GM19463 (cell line): Measurements from ENCODE around the gene SMC1B.

Source experiments
- ATAC-seq: cut with Tn5 transposase; IDR thresholded peaks from one replicate; pipeline ENCODE4 v1.9.1; 2021; ENCODE audit warnings: mild to moderate bottlenecking, moderate library complexity; ENCODE audit not compliant: unreplicated experiment

SMC1B gene

DNA sequence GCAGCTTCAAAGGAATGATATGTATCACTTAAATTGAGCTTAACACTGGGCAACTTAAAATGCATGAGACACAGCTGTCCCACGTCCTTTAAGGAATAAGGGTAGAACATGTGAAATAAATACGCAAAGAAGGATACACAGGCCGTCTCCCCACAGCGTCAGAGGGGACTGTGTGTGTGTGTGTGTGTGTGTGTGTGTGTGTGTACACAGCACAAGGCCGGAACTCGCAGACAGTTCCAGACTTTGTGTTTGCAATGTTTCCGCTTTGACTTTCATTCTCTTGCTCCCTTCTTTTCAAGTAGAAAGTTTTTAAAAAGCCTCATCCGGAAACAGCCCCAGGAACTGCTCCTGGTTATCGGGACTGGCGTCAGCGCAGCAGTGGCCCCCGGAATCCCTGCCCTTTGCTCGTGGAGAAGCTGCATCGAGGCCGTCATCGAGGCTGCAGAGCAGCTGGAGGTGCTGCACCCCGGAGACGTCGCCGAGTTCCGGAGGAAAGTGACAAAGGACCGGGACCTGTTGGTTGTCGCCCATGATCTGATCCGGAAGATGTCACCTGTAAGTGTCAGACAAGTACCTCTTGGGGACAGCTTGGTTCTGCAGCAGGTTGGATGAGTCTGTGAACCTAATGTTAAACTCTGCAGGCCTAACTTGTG, 90.4 kb downstream of the SMC1B start:
- ATAC-seq: no peak

DNA sequence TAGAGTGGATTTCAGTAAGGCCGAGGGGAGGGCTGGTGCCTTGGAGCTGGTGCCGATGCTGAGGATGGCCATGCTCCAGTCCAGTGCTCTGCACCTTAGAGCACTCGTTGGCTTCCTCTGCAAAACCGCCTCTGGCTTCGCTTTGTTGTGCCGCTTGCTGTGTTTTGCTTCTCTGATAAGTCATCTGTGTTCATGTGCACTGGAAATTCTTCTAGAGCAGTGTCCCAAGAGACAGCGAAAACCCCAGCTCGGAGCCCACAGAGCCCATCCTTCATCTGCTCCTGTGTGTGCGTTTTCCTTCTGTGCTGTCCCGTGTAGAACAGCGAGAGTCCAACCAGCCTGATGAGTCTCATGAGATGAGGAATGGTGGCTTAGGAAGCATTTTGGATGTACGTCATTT, 91.6 kb downstream of the SMC1B start:
- no peak for ATAC-seq

DNA sequence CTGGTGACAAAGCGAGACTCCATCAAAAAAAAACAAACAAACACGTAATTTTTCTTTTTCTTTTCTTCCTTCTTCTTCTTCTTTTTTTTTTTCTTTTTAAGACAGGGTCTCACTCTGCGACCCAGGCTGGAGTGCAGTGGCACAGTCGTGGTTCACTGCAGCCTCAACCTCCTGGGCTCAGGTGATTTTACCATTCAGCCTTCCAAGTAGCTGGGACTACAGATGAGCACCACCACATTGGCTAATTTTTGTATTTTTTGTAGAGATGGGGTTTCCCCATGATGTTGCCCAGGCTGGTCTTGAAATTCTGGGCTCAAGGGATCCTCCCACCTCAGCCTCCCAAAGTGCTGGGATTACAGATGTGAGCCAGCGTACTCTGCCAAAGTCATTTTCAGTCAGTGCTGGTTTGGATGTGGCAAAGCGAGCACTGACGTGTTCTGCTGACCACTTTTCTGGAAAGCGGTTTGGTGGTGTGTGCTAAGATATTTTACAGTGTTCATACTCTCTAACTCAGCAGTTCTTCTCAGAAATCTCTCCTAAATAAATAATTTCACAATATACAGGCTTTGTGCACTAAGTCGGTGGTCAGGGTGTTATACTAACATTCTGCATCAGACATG, 92.9 kb downstream of the SMC1B start:
- ATAC-seq: no peak

DNA sequence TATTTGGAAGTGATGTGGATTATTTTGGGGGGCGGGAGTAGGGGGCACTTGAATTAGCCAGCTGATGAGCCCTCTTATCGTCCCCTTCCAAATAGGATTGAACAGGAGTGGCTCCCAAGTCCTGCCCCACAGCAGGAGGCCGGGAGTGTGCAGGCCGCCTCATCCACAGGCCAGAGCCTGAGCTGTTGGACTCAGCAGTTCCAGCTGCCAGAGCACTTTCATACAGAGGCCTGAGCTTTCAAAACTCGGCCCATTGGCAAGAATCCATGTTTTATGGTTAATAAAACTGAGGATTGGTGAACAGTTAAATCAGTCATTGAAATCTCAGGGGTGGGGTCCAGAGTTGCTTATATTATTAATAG, 94.1 kb downstream of the SMC1B start:
- ATAC-seq: no peak

DNA sequence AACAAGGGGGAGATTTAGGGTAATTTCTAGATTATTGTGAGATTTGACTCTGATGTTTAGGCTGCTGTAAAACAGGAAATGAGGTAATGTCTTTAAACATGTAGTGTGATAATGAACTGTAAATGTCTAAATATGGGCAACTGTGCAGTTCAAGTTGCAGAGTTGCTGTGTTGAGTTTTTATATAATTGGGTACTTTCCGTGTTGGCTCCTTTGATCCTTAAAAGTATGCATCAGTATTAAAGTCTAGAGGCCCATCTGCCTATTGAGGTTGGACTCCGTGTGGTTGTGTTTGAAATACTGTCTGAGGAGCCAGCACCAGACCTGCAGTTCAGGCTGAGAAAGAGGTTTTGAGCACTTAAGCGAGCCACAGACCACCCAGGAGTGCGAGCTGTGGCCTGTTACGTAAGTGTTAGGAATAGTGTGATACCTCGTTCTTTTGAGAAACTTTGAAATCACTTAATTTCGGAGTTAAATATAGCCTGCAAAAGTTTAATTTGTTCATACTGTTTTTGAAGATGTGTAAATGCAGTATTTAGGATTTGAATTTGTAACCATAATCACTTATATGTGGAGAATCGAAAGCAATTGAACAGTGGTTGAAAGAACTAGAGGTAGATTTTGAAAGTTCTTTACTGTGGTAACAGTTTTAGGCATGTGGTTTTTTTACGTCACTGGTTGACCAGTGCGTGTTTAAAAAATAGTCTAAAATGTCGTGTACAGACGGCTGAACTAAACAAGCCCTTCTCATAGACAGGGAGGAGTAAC, 94.7 kb downstream of the SMC1B start:
- no peak for ATAC-seq

DNA sequence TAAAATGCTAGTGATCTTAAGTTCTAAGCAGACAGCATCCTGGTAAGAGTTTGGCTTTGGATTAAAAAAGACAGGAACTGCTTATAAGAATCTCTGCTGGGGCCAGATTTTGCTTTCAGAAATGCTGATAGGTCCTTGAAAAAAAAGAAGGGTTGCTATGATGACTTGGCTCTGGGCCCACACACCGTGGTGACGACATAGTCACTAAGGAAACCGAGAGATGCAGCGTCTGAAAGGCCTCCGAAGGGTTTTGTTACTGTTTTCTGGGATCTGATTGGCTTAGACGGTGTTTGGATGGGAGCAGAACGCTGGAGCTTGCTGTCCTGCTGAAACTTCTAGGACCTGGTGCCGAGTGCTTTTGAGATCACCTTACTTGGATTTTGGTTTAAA, 95.2 kb downstream of the SMC1B start:
- no peak for ATAC-seq

DNA sequence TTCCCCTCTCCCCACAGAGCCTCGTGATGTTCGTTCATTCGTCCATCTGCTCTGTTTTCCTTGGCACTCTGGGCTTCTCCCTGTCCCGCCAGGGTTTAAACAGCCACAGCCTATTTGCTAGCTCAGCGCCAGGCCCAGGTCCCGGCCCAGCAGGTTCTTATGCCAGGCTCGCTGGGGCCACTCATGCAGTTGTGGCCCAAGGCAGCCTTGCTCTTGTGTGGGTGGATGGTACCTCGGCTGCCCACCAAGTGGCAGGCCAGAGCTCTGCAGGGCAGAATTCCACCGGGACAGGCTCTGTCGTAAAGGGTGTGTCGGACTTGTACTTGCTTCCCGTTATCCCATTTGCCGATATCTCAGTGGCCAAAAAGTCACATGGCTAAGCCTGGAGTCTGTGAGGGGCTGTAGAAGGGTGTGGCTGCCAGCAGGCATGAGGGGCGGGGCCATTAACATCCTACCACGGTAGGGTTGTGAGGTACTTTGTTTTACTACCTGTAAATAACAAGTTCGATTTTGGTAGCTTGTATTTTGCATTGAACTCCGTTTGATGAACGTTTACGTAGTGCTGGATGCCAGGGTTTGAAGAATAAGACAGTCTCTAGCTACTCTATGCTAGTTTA, 95.7 kb downstream of the SMC1B start:
- no peak for ATAC-seq

DNA sequence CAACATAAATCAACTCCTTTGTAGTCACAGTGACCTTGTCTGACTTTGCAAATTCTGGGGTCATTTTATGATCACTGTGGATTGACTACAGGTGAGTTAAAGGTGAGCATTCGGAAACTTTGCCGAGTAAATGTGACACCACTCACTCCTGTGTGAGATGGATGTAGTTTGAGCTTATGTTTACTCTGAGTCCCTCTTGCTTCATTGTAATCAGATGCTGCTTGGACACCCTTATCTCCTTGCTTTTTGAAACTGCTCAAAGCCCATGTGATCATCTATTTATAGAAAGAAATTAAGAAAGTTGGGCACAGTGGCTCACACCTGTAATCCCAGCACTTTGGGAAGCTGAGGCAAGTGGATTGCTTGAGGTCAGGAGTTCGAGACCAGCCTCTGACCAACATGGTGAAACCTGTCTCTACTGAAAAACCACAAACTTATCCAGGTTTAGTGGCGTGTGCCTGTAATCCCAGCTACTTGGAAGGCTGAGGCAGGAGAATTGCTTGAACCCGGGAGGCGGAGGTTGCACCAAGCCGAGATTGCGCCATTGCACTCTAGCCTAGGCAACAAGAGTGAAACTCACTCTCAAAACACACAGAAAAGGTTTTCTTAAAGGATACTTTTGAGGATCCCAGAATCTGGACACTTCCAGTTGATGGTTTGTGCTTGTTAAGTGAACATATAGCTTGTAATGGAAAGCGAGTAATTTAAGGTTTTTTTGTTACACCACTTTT, 96.4 kb downstream of the SMC1B start:
- ATAC-seq: no peak

DNA sequence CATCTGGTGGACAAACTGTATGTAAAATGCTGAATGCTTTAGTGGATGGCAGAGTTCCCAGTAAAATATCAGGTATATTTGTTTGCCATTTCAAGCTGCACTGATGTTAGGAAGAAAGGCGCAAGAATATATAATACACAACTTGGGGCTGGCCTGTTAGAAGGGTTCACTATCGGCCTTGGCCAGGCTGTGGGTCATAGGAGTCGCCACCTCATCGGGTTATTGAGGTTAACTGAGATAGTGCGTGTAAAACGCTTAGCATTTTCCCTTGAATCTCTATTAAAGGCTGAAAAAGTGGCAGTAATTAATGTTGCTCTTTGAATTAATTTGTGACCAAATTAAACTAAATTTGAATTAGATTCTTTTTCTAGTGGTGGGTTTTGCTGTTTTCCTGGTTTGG, 98.6 kb downstream of the SMC1B start:
- ATAC-seq: no peak

DNA sequence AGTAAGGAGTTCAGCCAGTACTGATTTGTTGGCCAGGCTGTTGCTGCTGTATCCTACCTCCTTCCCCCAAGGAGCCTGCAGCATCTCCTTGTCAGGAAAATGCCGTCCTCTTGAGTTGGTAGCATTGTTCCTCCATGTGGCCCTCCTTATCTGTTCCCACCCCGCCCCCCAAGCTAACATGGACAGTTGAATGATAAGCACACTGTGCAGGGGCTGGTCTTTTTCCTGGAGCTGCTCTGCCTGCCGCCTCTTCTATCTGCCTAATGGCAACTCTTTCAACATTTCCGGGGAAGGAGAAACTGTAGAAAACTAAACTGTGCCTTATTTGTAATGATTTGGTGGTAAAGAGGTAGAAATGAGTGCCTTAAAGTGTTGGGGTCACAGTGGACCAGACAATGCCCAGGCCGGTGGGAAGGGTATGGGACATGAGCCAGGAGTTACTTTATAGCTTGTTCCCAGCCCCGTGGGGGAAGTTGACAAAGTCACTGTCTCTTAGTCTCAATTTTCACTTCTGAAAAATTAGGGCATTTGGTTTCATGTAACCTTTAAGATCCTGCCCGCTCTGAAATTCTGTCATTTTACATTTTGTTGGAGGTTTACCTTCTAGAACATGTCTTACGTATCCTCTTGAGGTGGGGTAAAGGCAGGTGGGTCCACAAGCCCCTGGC, 99.2 kb downstream of the SMC1B start:
- no peak for ATAC-seq

DNA sequence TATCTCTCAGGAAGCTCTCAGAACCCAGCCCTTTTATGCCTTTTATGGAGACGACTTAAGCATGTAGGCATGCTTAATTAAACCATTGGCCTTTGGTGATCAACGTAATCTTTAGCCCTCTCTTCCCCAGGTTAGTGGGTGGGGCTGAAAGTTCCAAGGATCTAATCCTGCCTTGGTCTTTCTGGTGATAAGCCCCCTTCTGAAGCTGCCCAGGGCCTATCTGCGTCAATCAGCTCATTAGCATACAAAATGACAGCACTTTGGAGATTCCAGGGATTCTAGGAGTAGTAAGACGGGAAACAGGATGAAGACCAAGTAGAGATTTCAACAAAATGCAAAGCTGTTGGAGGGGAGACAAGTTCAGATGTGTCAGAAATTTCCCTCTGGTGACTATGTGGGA, 100.5 kb downstream of the SMC1B start:
- ATAC-seq: no peak

DNA sequence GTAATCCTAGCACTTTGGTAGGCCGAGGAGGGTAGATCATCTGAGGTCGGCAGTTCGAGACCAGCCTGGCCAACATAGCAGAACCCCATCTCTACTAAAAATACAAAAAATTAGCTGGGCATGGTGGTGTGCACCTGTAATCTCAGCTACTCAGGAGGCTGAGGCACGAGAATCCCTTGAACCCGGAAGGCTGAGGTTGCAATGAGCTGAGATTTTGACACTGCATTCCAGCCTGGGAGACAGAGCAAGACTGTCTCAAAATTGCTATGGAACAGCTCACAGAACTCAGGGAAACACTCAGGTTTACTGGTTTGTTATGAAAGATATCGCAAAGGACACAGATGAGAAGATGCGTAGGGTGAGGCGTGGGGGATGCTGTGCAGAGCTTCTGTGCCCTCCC, 101.0 kb downstream of the SMC1B start:
- ATAC-seq: no peak

DNA sequence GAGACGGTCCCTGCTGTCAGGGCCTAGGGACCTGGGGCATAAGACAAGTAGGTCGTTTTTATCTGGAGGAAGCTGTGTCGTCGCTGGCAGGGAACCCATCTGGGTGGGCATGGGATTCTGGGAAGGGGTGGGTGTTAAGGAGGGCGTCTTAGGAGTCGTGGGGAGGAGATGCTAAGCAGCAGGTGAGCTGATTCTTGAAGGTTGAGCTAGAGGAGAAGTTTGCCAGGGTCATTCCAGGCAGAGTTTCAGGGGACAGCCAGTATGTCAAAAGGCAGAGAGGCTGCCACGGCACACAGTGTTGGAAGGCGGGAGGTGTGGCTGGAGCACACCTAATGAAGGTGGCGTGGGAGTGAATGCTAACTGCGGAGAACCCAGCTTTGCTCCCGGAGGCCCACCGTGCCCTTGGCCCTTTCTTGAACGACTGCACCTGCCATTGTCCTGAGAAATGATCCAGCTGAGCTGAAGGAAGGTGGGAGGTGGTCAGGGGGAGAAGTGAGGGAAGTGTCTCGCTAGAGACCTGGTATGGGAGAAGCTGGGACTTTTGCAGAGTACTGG, 102.3 kb downstream of the SMC1B start:
- ATAC-seq: no peak

DNA sequence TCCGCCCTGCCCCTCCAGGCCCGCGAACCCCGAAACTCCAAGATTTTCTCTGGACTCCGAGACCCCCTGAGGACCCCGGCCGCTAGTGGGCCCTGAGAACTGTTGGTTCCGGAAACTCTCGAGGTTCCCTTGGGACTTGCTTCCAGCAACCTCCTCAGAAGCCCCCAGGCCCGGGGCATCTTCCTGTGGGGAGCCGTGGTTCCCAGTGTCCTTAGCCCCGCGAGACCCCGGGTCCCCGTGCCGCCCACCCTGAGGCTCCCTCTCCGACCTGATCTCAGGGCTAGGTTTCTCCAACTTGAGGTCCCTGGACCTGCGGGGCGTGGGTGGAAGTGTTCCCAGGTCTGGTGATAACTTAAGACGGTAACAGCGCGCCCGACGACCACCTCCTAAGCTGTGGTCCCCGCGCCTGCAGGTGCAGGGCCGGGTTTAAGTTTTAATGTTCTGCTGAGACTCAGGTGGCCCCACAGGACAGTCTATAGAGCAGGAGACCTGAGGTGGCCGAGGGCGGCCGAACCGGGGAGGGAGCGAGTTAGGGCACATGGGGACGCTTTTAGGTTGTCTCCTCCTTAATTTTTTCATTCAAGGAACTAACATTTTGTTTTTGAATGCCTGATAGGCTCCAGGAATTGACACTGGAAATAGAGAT, 102.9 kb downstream of the SMC1B start:
- no peak for ATAC-seq

DNA sequence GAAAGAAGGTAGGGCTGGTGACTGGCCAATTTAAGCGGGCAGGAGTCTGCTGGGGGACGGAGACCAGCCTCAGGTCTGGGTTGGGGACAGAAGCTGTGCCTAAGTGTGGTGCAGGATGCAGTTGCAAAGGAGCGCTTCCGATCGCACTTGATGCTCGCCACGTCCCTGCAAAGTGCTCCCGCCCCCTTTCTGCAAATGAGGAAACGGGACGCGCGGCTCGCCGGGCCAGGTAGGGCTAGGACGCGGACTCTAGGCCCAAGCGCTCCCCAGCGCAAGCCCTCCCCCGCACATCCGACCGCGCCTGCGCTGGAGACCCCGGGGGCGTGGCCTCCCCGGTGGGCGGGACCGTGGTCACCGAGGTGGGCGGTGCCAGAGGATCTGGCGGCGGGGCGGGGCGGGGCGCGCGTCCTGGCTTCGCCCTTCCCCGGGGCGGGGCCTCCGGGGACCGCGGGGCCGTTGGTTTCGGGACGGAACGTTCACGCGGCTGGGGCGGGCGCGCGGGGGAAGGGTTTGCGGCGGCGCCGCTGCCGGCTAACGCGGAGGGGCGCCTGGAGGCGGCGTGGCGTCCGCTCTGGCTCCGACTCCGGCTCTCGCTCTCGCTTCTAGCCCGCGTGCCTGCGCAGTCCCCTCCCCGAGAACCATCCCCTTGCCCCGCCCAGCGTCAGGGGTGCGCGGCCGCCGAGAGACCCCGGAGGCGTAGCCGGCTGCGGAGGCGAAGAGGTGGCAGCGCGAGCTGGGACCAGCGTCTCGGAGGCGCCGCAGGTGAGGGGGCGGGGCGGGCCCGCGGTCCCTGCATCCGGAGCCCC, 103.8 kb downstream of the SMC1B start, which contains the start of gene FAM118A:
FAM118A (plus strand) TSS at position 513 of the 806 bp plus-strand sequence. CDS start 12,446 bp downstream, outside the sequence.
- ATAC-seq: peak; percentile 81

DNA sequence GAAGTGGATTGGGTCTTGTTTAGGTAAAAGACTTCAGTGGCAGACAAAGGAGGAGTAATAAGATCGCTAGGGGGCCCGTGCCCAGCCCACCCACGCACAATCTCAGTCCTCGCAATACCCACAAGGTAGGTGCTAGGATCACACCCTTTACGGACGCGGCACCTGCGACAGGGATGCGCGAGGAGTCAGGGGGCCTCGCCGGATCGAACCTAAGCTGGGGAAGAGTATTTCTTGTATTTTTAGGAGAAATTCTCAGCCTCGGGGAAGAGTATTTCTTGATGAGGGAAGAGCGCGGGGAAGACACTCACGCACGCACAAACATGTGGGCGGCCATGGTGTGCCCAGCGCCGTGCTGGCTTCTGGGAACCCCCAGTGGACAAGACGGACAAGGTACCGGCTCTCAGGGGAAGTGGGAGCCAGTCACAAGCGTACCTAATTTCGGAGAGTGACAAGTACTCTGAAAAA, 104.4 kb downstream of the SMC1B start:
- ATAC-seq: no peak

DNA sequence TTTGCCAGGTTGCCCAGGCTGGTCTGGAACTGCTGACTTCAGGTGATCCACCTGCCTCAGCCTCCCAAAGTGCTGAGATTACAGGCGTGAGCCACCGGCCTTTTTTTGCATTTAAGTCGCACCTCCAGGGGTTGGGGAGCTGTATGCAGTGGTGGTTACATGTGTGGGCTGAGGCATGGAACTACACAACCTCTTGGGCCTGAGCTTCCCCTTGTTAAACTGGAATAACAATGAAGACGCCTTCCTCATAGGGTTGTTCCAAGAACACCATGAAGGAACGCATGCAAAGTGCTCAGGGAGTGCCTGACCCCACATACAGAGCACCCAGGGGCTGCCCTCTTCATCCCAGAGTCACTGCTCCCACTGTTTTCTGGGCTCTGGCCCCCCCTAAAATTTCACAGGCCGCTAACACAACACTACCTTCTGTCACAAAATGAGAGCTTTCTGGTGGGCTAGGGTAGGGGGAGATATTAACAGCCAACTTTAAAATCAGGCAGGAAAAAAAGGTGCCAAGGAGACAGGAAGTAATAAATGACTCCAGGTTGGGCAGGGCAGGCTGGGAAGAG, 104.9 kb downstream of the SMC1B start:
- ATAC-seq: no peak

DNA sequence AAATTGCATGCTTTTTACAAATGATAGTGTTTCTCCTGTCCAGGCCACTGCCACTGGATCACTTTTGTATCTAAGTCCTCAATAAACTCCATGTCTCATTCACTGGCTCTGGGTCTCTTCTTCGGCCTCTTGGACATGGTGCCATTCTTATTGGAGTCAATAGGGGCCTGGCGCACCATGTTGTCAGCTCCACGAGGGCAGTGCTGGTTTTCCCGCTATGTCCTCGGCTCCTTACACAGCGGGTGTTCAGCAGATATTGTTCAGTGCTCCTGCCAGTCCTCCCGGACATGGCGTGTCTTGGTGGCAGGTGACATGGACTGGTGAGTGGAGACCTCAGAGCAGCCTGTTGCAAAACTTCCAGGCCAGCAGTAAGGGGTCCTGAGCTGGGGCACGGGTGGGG, 107.3 kb downstream of the SMC1B start:
- no peak for ATAC-seq
